Measurements from ENCODE around the gene RNASE12.

Gene RNASE12

GRCh38 chr14:20559461-20559904 lies 31.7 kb downstream of the RNASE12 start:
- Histone ChIP-seq H3K4me2 (no peak overlapping the region), H3K27ac (no peak overlapping the region), H2AFZ (ENCODE audit: low read depth) (no peak overlapping the region), H3K79me2 (ENCODE audit: insufficient read depth, low read depth) (no peaks in the 10 kb centered on the region), H4K20me1 (ENCODE audit: insufficient read depth) (no peaks in the 10 kb centered on the region), H3K27me3 (ENCODE audit: insufficient read depth, low read depth) (no peaks in the 10 kb centered on the region), H3K4me3 (IDR thresholded peaks at IDR 0.05; ENCODE audit: insufficient read depth, low read depth, low read length) (no peak overlapping the region), H3K4me1 (ENCODE audit: low read depth, poor library complexity, severe bottlenecking) (no peaks in the 10 kb centered on the region), H3K9ac (no peak overlapping the region), H3K36me3 (ENCODE audit: insufficient read depth) (no peaks in the 10 kb centered on the region)
- TF ChIP-seq, protein P1, sequence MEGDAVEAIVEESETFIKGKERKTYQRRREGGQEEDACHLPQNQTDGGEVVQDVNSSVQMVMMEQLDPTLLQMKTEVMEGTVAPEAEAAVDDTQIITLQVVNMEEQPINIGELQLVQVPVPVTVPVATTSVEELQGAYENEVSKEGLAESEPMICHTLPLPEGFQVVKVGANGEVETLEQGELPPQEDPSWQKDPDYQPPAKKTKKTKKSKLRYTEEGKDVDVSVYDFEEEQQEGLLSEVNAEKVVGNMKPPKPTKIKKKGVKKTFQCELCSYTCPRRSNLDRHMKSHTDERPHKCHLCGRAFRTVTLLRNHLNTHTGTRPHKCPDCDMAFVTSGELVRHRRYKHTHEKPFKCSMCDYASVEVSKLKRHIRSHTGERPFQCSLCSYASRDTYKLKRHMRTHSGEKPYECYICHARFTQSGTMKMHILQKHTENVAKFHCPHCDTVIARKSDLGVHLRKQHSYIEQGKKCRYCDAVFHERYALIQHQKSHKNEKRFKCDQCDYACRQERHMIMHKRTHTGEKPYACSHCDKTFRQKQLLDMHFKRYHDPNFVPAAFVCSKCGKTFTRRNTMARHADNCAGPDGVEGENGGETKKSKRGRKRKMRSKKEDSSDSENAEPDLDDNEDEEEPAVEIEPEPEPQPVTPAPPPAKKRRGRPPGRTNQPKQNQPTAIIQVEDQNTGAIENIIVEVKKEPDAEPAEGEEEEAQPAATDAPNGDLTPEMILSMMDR (conservative IDR thresholded peaks at IDR 0.05; ENCODE audit: low read depth, low read length): no peak

- no peak overlapping the region for H3K4me2 ChIP-seq
- H4K20me1 ChIP-seq (ENCODE audit: insufficient read depth): no peaks in the 10 kb centered on the region
- no peak overlapping the region for H3K27ac ChIP-seq
- TF ChIP-seq, protein P1 (conservative IDR thresholded peaks at IDR 0.05; ENCODE audit: low read depth, low read length): no peak
- no peaks in the 10 kb centered on the region for H3K27me3 ChIP-seq (ENCODE audit: insufficient read depth, low read depth)
- no peak overlapping the region for H2AFZ ChIP-seq (ENCODE audit: low read depth)
- H3K79me2 ChIP-seq (ENCODE audit: insufficient read depth, low read depth): no peaks in the 10 kb centered on the region
- no peak overlapping the region for H3K9ac ChIP-seq
- H3K36me3 ChIP-seq (ENCODE audit: insufficient read depth): no peaks in the 10 kb centered on the region
- no peaks in the 10 kb centered on the region for H3K4me1 ChIP-seq (ENCODE audit: low read depth, poor library complexity, severe bottlenecking)
- no peak overlapping the region for H3K4me3 ChIP-seq (IDR thresholded peaks at IDR 0.05; ENCODE audit: insufficient read depth, low read depth, low read length)
Measured at GRCh38 chr14:20557212-20557542, 34.0 kb downstream of the RNASE12 start.

GRCh38 chr14:20556500-20557211 lies 34.5 kb downstream of the RNASE12 start:
- no peaks in the 10 kb centered on the region for H3K4me1 ChIP-seq (ENCODE audit: low read depth, poor library complexity, severe bottlenecking)
- no peak overlapping the region for H3K27ac ChIP-seq
- no peaks in the 10 kb centered on the region for H4K20me1 ChIP-seq (ENCODE audit: insufficient read depth)
- no peak overlapping the region for H3K4me2 ChIP-seq
- no peak overlapping the region for H3K9ac ChIP-seq
- no peak overlapping the region for H3K4me3 ChIP-seq (IDR thresholded peaks at IDR 0.05; ENCODE audit: insufficient read depth, low read depth, low read length)
- H3K36me3 ChIP-seq (ENCODE audit: insufficient read depth): no peaks in the 10 kb centered on the region
- no peak overlapping the region for H2AFZ ChIP-seq (ENCODE audit: low read depth)
- H3K79me2 ChIP-seq (ENCODE audit: insufficient read depth, low read depth): no peaks in the 10 kb centered on the region
- TF ChIP-seq, protein P1 (conservative IDR thresholded peaks at IDR 0.05; ENCODE audit: low read depth, low read length): no peak
- H3K27me3 ChIP-seq (ENCODE audit: insufficient read depth, low read depth): no peaks in the 10 kb centered on the region

- Histone ChIP-seq H3K36me3 (ENCODE audit: insufficient read depth) (no peaks in the 10 kb centered on the region), H3K4me1 (ENCODE audit: low read depth, poor library complexity, severe bottlenecking) (no peaks in the 10 kb centered on the region), H3K4me3 (IDR thresholded peaks at IDR 0.05; ENCODE audit: insufficient read depth, low read depth, low read length) (no peak overlapping the region), H3K27me3 (ENCODE audit: insufficient read depth, low read depth) (no peaks in the 10 kb centered on the region), H3K4me2 (no peak overlapping the region), H3K27ac (no peak overlapping the region), H4K20me1 (ENCODE audit: insufficient read depth) (no peaks in the 10 kb centered on the region), H2AFZ (ENCODE audit: low read depth) (no peak overlapping the region), H3K79me2 (ENCODE audit: insufficient read depth, low read depth) (no peaks in the 10 kb centered on the region), H3K9ac (no peak overlapping the region)
- TF ChIP-seq, protein P1 (conservative IDR thresholded peaks at IDR 0.05; ENCODE audit: low read depth, low read length): no peak
Measured at GRCh38 chr14:20555845-20556244, 35.3 kb downstream of the RNASE12 start.
